ENCODE data around the gene CUL1. TPM values are rescaled to one million over a fixed set of nuclear protein-coding genes. Genes with fewer than 3 reads are reported as not detected.
A peak's percentile ranks its signal among the peaks of the same experiment; 100 is the strongest.

The CUL1 gene
- total and polyA plus RNA-seq, 11 donors, result 17.5 to 58.3 (median 43.6) TPM

DNA sequence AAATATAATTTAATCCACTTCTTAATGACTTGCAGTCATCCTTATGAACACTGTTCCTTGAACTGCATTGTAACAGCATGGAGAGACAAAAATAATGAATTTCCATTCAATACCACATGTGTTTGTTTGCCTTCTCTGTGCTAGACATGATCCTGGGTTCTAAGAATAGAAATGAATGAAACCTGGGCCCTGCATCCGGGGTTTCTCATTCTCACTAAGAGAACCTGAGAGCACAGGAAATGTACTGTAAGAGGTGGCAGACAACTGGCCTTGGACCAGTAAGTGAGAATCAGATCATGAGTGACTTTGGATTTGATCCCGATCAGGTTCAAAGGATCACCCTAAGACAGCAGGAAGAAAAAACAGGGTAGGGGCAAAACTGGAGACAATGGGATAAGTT is 37.2 kb upstream of the CUL1 start:
- H3K27ac ChIP-seq, result no peak overlapping the region
- ATAC-seq (no peak), DNase-seq (no peak)
- 57 to 75% (median 67%) methylated on average over 2 of the region's 2 CpGs for WGBS, 4 donors
- TF ChIP-seq POLR2A (IDR thresholded peaks at IDR 0.05), result no peak
- TF ChIP-seq, protein P1, sequence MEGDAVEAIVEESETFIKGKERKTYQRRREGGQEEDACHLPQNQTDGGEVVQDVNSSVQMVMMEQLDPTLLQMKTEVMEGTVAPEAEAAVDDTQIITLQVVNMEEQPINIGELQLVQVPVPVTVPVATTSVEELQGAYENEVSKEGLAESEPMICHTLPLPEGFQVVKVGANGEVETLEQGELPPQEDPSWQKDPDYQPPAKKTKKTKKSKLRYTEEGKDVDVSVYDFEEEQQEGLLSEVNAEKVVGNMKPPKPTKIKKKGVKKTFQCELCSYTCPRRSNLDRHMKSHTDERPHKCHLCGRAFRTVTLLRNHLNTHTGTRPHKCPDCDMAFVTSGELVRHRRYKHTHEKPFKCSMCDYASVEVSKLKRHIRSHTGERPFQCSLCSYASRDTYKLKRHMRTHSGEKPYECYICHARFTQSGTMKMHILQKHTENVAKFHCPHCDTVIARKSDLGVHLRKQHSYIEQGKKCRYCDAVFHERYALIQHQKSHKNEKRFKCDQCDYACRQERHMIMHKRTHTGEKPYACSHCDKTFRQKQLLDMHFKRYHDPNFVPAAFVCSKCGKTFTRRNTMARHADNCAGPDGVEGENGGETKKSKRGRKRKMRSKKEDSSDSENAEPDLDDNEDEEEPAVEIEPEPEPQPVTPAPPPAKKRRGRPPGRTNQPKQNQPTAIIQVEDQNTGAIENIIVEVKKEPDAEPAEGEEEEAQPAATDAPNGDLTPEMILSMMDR (IDR thresholded peaks at IDR 0.05), result no peak
- intact Hi-C loops (cut with DNase I), result no loop called here
- peaks cover 0 to 15% (median 0%) of the 10 kb centered on the region in 12 donors for H3K4me1 ChIP-seq
- no peaks in the 10 kb centered on the region for H3K9me3 ChIP-seq
- H3K27me3 ChIP-seq, result no peaks in the 10 kb centered on the region
- no peak overlapping the region for H3K4me3 ChIP-seq
- H3K36me3 ChIP-seq, result no peaks in the 10 kb centered on the region

DNA sequence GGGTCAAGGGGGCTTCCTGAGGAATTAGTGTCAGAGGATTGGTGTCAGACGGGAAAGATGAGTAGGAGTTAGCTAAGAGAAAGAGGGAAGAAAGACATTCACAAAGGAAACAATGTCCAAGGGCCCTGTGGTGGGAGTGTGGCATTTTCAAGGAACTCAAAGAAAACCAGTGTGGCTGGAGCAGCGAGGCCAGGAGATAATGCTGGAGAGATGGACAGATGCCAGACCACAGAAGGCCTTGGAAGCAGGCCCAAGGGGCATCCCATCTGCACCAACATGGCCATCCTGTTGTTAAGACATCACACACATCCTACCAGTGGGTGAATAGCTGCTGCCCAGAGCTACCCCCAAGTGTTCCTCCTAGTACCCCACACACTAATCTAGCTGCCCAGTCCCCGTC is 36.1 kb upstream of the CUL1 start:
- WGBS, 4 donors, result 69 to 74% (median 70%) methylated on average over 3 of the region's 3 CpGs
- no peaks in the 10 kb centered on the region for H3K36me3 ChIP-seq
- H3K27me3 ChIP-seq, result no peaks in the 10 kb centered on the region
- TF ChIP-seq, protein P1 (IDR thresholded peaks at IDR 0.05), result no peak
- TF ChIP-seq POLR2A (IDR thresholded peaks at IDR 0.05), result no peak
- intact Hi-C loops (cut with DNase I), result no loop called here
- no peak for ATAC-seq
- peaks cover 0 to 15% (median 0%) of the 10 kb centered on the region in 12 donors for H3K4me1 ChIP-seq
- no peak overlapping the region for H3K27ac ChIP-seq
- DNase-seq, result no peak
- H3K4me3 ChIP-seq, result no peak overlapping the region
- no peaks in the 10 kb centered on the region for H3K9me3 ChIP-seq

DNA sequence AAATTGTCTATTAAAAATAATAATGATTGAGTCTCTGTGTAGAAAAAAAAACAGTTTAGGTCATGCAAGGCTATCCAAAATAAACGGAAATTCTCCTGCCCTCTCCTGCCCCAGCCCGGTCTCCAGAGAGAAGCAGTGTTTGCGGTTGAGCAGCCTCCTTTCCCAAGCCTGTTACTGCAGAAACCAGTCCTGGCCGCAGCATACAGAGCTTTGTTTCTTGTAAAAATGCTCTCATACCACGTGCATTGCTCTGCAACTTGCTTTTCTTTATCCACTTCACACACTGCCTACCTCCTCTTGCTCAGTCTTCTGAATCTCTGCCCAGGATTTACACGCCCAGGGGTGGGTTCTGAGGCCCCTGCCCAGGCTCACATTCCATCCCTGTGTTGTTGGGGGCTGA is 34.4 kb upstream of the CUL1 start:
- Histone ChIP-seq H3K36me3 (no peaks in the 10 kb centered on the region), H3K27me3 (no peaks in the 10 kb centered on the region), H3K9me3 (no peaks in the 10 kb centered on the region), H3K4me3 (no peak overlapping the region), H3K27ac (peak overlapping the region in 2 of 12 donors; percentile 39 to 41), H3K4me1 (peaks cover 0 to 15% (median 0%) of the 10 kb centered on the region in 12 donors)
- intact Hi-C loops (cut with DNase I), result no loop called here
- peak; percentile 68 to 85 (median 78) for ATAC-seq
- DNase-seq, result peak in 4 of 5 donors; percentile 53 to 70 (median 58)
- TF ChIP-seq, protein P1 (IDR thresholded peaks at IDR 0.05), result no peak
- no peak for TF ChIP-seq POLR2A (IDR thresholded peaks at IDR 0.05)
- WGBS, 4 donors, result 28 to 45% (median 32%) methylated on average over 6 of the region's 6 CpGs

DNA sequence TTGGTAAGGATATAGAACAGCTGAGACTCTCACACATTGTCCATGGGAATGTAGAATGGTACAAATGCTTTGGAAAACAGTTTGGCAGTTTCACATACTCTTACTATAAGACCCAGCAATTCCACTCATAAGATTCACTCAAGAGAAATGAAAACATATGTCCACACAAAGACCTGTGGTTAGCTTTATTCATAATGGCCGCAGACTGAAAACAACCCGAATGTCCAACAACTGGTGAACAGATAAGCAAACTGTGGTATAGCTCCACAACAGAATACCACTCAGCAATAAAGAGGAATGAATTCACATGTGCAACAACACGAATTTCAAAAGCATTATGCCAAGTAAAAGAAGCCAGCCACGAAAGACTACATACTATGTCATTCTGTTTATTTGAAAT is 33.5 kb upstream of the CUL1 start:
- 75 to 88% (median 80%) methylated on average over 4 of the region's 4 CpGs for WGBS, 4 donors
- DNase-seq, result no peak
- no peak overlapping the region for H3K27ac ChIP-seq
- no peak for TF ChIP-seq POLR2A (IDR thresholded peaks at IDR 0.05)
- TF ChIP-seq, protein P1 (IDR thresholded peaks at IDR 0.05), result no peak
- peaks cover 0 to 15% (median 0%) of the 10 kb centered on the region in 12 donors for H3K4me1 ChIP-seq
- H3K36me3 ChIP-seq, result no peaks in the 10 kb centered on the region
- intact Hi-C loops (cut with DNase I), result no loop called here
- H3K27me3 ChIP-seq, result no peaks in the 10 kb centered on the region
- ATAC-seq, result no peak
- no peaks in the 10 kb centered on the region for H3K9me3 ChIP-seq
- no peak overlapping the region for H3K4me3 ChIP-seq
